Measurements from ENCODE around the gene KMT2B. TPM values are rescaled to one million over a fixed set of nuclear protein-coding genes. Genes with fewer than 3 reads are reported as not detected.

The KMT2B gene
- total RNA-seq, 1 donor: 6.5 TPM

- Histone ChIP-seq H3K4me2 (ENCODE audit: insufficient read depth, low read length) (peak within 1 kb of the TSS; percentile 64), H3K9me3 (ENCODE audit: low read depth, low read length) (no peaks in the 10 kb centered on the region), H4K20me1 (ENCODE audit: insufficient read depth, low read length) (peaks cover 10% of the 10 kb centered on the region), H3K4me1 (ENCODE audit: insufficient read depth, low read length) (peaks cover 32% of the 10 kb centered on the region), H3K27me3 (ENCODE audit: insufficient read depth, low read length) (no peaks in the 10 kb centered on the region), H3K4me3 (ENCODE audit: insufficient read depth, low read length) (peak within 1 kb of the TSS; percentile 76), H3K27ac (ENCODE audit: low read depth, low read length) (peak within 1 kb of the TSS; percentile 84), H3K36me3 (ENCODE audit: insufficient read depth, low read length) (peaks cover 33% of the 10 kb centered on the region), H3K79me2 (ENCODE audit: insufficient read depth, low read length) (peaks cover 26% of the 10 kb centered on the region), H2AFZ (ENCODE audit: low read length) (peak within 1 kb of the TSS; percentile 75)
- TF ChIP-seq CTCF (IDR thresholded peaks at IDR 0.05; ENCODE audit: extremely low read depth, low read depth, low read length): no peak
- peak; percentile 100 for DNase-seq (ENCODE audit: insufficient read length, low spot score, missing footprints)
These were observed 40.2 kb downstream of the KMT2B start, which contains the start of gene PROSER3 for GRCh38 chr19:35757749-35758608. PROSER3 (plus strand) TSS chr19:35758176; CDS start chr19:35758216, 40 bp downstream.

GRCh38 chr19:35759697-35760096 lies 41.9 kb downstream of the KMT2B start:
- Histone ChIP-seq H3K4me2 (ENCODE audit: insufficient read depth, low read length) (no peak overlapping the region), H3K79me2 (ENCODE audit: insufficient read depth, low read length) (peaks cover 26% of the 10 kb centered on the region)

DNA sequence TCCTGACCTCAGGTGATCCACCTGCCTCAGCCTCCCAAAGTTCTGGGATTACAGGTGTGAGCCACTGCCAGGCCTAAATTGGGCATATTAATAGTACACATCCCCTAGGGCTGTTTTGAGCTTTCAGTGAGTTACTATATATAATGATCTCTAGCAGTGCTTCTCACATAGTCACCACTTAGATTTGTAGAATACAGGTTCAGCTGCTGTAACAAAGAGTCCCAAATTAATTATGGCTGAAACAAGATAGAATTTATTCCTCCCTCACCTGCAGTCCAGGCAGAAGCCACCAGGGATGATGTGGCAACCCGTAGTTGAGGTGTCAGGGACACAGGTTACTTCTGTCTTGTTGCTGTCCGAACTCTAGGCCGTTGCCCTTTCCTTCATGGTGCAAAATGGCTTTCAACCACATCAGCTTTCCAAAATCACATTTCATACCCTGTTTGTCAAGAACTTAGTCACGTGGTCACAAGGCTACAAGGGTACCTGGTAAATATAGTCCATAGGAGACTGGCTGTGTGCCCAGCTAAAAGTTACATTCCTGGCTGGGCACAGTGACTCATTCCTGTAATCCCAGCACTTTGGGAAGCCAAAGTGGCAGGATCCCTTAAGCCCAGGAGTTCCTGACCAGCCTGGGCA lies 43.0 kb downstream of the KMT2B start:
- Histone ChIP-seq H3K9me3 (ENCODE audit: low read depth, low read length) (no peaks in the 10 kb centered on the region), H3K4me3 (ENCODE audit: insufficient read depth, low read length) (no peak overlapping the region), H3K27ac (ENCODE audit: low read depth, low read length) (no peak overlapping the region), H3K36me3 (ENCODE audit: insufficient read depth, low read length) (peaks cover 32% of the 10 kb centered on the region), H2AFZ (ENCODE audit: low read length) (no peak overlapping the region), H3K79me2 (ENCODE audit: insufficient read depth, low read length) (peaks cover 26% of the 10 kb centered on the region), H3K27me3 (ENCODE audit: insufficient read depth, low read length) (no peaks in the 10 kb centered on the region), H4K20me1 (ENCODE audit: insufficient read depth, low read length) (peaks cover 10% of the 10 kb centered on the region), H3K4me2 (ENCODE audit: insufficient read depth, low read length) (no peak overlapping the region), H3K4me1 (ENCODE audit: insufficient read depth, low read length) (peaks cover 28% of the 10 kb centered on the region)
- no peak for TF ChIP-seq CTCF (IDR thresholded peaks at IDR 0.05; ENCODE audit: extremely low read depth, low read depth, low read length)
- no peak for DNase-seq (ENCODE audit: insufficient read length, low spot score, missing footprints)

More at GRCh38 chr19:35759697-35760096, 41.9 kb downstream of the KMT2B start:
- H3K27me3 ChIP-seq (ENCODE audit: insufficient read depth, low read length): no peaks in the 10 kb centered on the region
- H3K27ac ChIP-seq (ENCODE audit: low read depth, low read length): no peak overlapping the region
- H3K9me3 ChIP-seq (ENCODE audit: low read depth, low read length): no peaks in the 10 kb centered on the region
- TF ChIP-seq CTCF (IDR thresholded peaks at IDR 0.05; ENCODE audit: extremely low read depth, low read depth, low read length): no peak
- no peak overlapping the region for H2AFZ ChIP-seq (ENCODE audit: low read length)
- H3K36me3 ChIP-seq (ENCODE audit: insufficient read depth, low read length): peaks cover 26% of the 10 kb centered on the region
- H3K4me1 ChIP-seq (ENCODE audit: insufficient read depth, low read length): peaks cover 32% of the 10 kb centered on the region
- peaks cover 10% of the 10 kb centered on the region for H4K20me1 ChIP-seq (ENCODE audit: insufficient read depth, low read length)
- no peak overlapping the region for H3K4me3 ChIP-seq (ENCODE audit: insufficient read depth, low read length)
- DNase-seq (ENCODE audit: insufficient read length, low spot score, missing footprints): no peak
